ENCODE measurements around the gene LASP1. TPM values are rescaled to one million over a fixed set of nuclear protein-coding genes. Genes with fewer than 3 reads are reported as not detected.

The LASP1 gene
- total and polyA plus RNA-seq, 7 donors: 8.6 to 20.1 (median 14.6) TPM

DNA sequence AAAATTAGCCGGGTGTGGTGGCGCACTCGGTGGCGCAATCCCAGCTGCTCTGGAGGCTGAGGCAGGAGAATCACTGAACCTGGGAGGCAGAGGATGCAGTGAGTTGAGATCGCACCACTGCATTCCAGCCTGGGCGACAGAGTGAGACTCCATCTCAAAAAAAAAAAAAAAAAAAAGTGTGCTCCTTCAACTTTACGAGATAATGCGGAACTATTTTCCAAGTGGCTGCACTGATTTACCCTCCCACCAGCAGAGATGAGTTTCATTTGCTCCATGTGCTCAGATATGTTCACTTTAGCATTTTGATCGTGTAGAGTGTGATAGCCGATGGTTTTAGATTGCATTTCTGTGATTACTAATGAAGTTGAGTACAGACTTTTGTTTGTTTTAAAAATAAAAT is 35.5 kb downstream of the LASP1 start:
- no peak overlapping the region for H3K27ac ChIP-seq
- no peaks in the 10 kb centered on the region for H3K9me3 ChIP-seq
- DNase-seq (peak; percentile 6 to 19), ATAC-seq (no peak)
- 90 to 95% (median 94%) methylated on average over 10 of the region's 10 CpGs for WGBS, 3 donors
- H3K4me3 ChIP-seq: no peak overlapping the region
- H3K4me1 ChIP-seq: peaks cover 37% of the 10 kb centered on the region
- TF ChIP-seq, protein P1, sequence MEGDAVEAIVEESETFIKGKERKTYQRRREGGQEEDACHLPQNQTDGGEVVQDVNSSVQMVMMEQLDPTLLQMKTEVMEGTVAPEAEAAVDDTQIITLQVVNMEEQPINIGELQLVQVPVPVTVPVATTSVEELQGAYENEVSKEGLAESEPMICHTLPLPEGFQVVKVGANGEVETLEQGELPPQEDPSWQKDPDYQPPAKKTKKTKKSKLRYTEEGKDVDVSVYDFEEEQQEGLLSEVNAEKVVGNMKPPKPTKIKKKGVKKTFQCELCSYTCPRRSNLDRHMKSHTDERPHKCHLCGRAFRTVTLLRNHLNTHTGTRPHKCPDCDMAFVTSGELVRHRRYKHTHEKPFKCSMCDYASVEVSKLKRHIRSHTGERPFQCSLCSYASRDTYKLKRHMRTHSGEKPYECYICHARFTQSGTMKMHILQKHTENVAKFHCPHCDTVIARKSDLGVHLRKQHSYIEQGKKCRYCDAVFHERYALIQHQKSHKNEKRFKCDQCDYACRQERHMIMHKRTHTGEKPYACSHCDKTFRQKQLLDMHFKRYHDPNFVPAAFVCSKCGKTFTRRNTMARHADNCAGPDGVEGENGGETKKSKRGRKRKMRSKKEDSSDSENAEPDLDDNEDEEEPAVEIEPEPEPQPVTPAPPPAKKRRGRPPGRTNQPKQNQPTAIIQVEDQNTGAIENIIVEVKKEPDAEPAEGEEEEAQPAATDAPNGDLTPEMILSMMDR (IDR thresholded peaks at IDR 0.05): no peak
- intact Hi-C loops (cut with DNase I): loop anchor here in 1 of 2 donors (5.0 kb wide), 1 partner anchor 33 kb away; the partner anchor contains the start of gene LASP1
- H3K27me3 ChIP-seq (ENCODE audit: insufficient read depth in 3 of 3, low read length in 2 of 3): no peaks in the 10 kb centered on the region
- peaks cover 0 to 15% of the 10 kb centered on the region in 2 donors for H3K36me3 ChIP-seq (ENCODE audit: insufficient read depth in 1 of 2, low read depth in 1 of 2)

DNA sequence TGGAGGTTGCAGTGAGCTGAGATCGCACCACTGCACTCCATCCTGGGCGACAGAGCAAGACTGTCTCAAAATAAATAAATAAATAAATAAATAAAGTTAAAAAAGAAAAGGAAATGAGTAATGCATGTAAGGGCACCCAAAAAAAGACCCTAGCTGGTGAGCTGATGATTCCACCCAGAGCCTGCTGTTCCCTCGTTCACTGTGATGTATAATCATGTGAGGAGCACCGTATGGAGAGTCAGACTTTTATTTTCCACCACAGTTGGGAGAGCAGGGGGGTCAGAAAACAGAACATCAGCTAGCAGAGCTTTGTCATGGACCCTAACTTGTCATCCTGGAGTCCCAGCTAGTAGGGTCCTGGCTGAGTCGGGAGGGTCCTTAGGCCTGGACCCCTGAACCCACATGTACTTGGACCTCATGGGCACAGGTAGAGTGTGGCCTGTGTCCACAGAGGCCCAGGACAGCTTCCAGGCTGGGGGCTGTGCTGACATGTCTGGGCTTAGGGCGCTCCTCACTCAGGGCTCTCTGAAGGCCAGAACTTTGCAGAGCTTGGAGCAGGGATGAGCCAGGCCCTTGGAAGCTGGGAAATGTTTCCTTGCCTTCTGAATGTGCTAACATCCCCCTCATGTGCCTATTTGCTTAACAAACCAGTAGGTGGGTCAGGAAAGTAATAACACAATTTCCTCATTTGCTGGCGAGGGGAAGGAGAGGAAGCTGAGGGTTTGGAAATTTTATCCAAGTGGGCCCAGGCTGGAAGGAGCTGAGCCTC is 36.8 kb downstream of the LASP1 start:
- DNase-seq (peak; percentile 27 to 48), ATAC-seq (peak in 3 of 4 donors; percentile 29 to 41 (median 34))
- Histone ChIP-seq H3K36me3 (ENCODE audit: insufficient read depth in 1 of 2, low read depth in 1 of 2) (peaks cover 0 to 19% of the 10 kb centered on the region in 2 donors), H3K27ac (no peak overlapping the region), H3K4me1 (peaks cover 24% of the 10 kb centered on the region), H3K4me3 (no peak overlapping the region), H3K27me3 (ENCODE audit: insufficient read depth in 3 of 3, low read length in 2 of 3) (no peaks in the 10 kb centered on the region), H3K9me3 (no peaks in the 10 kb centered on the region)
- TF ChIP-seq, protein P1 (IDR thresholded peaks at IDR 0.05): no peak
- 72 to 81% (median 76%) methylated on average over 7 of the region's 7 CpGs for WGBS, 3 donors
- intact Hi-C loops (cut with DNase I): loop anchor here in 1 of 2 donors (5.0 kb wide), 1 partner anchor 34 kb away; the partner anchor contains the start of gene LASP1

DNA sequence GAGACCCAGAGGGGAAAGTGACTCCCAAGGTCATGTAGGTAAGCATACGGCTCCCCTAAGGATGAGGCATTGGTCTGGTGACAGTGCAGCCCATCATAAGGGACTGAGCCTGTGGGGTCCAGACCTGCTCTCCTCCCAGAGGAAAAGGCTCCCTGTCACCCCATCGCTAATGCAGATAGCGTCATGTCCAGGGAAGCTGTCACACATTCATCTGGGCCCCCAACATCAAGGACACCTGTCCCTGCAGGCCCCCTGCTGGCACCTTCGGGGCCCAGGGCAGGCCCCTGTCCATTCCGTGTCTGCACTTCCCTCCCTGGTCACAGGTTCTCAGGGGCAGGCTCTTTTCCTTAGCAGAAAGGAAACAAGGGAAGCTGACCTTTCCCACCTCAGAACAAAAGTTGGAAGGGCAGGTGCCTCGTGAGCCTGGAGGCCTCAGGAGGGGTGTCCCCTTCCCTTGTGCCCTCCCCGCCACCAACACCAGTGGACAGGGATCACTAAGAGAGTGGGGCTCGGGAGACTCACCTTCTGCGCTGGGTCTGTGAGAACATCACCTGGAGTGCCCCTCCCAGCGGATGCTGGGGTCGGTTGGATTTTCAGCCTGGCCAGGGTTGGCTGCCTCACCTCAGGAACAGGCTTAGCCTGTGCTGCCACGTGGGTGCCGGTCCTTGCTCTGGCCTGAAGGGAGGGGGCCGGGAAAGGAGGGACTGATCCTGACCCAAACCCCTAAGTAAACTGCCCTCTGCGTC is 38.2 kb downstream of the LASP1 start:
- Histone ChIP-seq H3K36me3 (ENCODE audit: insufficient read depth in 1 of 2, low read depth in 1 of 2) (peaks cover 0 to 16% of the 10 kb centered on the region in 2 donors), H3K27me3 (ENCODE audit: insufficient read depth in 3 of 3, low read length in 2 of 3) (no peaks in the 10 kb centered on the region), H3K27ac (peak overlapping the region; percentile 36), H3K4me1 (peaks cover 20% of the 10 kb centered on the region), H3K4me3 (no peak overlapping the region), H3K9me3 (no peaks in the 10 kb centered on the region)
- DNase-seq: peak; percentile 11 to 40
- intact Hi-C loops (cut with DNase I): loop anchor here in 1 of 2 donors (5.0 kb wide), 1 partner anchor 36 kb away; the partner anchor contains the start of gene LASP1
- no peak for ATAC-seq
- WGBS, 3 donors: 59 to 63% (median 62%) methylated on average over 15 of the region's 15 CpGs
- TF ChIP-seq, protein P1 (IDR thresholded peaks at IDR 0.05): no peak

DNA sequence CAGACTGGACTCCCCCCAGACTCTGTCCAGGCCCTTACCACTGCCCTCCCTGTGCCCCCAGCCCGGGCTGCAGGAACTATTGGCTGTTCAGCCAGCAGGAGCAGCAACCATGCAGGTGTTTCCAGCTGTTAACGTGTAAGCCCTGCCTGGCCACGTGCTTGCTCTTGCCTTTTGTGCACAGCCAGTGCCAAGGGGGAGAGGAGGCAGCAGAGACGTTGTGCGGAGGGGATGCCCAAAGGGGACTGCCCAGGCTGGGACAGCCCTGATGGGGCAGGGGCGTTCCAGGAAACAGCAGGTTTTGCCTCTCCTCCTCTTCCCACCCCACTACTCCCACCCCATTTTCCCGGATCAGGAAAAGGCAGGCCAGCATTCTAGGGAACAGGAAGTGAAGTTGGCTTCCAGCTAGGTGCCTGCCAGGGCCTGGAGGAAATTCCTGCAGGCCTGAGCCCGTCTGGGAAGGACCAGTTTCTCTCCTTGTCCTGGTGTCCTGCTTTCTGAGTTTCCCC is 38.9 kb downstream of the LASP1 start:
- 39 to 51% (median 44%) methylated on average over 8 of the region's 8 CpGs for WGBS, 3 donors
- Histone ChIP-seq H3K4me1 (peaks cover 20% of the 10 kb centered on the region), H3K27ac (peak overlapping the region; percentile 36), H3K27me3 (ENCODE audit: insufficient read depth in 3 of 3, low read length in 2 of 3) (no peaks in the 10 kb centered on the region), H3K36me3 (ENCODE audit: insufficient read depth in 1 of 2, low read depth in 1 of 2) (peaks cover 0 to 10% of the 10 kb centered on the region in 2 donors), H3K9me3 (no peaks in the 10 kb centered on the region), H3K4me3 (no peak overlapping the region)
- TF ChIP-seq, protein P1 (IDR thresholded peaks at IDR 0.05): no peak
- DNase-seq (peak; percentile 19 to 44), ATAC-seq (peak in 1 of 4 donors; percentile 32)
- intact Hi-C loops (cut with DNase I): loop anchor here in 1 of 2 donors (5.0 kb wide), 1 partner anchor 36 kb away; the partner anchor contains the start of gene LASP1
